ENCODE results near the gene EFCAB8. TPM values are rescaled to one million over a fixed set of nuclear protein-coding genes. Genes with fewer than 3 reads are reported as not detected.
A peak's percentile ranks its signal among the peaks of the same experiment; 100 is the strongest.

Gene EFCAB8, protein sequence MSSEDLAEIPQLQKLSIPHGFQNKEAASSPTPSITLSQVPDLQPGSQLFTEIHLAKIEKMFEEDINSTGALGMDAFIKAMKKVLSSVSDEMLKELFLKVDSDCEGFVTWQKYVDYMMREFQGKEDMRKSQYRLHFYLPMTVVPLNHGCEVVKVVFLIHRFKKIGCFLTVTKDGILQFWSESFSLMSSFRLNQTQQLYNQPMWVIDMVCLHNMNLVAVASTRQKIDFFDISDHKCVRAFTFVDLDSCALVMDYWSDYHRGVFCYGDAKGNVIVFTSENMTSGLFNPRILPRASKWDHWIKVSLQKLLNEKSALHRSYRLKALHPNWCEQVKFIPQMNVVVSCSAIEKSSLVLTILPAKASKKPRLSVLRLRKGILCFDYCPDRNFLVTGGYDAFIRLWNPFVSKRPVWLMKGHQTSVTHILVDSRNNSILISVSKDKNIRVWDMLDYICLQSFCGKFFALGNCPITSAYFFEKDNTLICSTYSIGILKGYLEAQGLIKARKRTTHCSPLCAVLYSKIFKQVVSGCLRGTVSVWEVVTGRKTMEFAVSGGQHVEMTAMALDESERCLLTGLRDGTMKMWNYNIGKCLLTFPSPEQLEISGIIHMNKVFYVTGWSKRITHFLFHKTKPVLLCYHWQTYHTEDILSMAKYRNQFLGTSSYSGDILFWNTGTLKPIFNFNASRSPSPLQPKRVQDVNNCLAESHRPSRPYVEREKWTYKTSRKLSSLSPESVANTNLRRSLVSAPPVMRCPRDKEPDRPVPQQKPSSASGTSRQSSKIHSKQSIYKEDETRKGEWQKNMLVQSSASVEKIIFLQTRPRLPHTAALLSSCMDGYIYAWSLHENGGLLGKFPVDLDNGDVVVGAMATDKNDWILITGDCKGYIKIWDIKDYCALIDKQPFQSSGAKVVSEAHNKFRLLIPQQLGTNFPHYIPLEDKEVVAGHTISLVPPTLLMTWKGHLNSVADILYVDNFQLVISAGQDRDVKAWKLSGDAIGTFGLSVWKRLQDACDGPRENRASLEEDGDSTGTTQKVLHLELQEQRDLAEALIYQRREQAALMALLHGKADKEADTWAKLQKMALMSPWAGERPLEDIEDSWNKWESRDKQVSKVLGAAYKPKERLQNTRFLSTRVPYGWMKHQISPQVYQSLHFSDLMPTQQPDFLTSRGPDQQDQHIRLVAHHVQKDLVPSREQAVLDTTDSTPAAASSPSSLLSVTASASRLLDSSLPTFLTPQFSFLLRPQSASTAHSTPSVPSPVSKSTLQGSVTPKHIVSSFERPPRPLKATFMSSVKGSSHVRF
- total RNA-seq (ENCODE audit: insufficient read depth, low replicate concordance): 0.96 TPM

DNA sequence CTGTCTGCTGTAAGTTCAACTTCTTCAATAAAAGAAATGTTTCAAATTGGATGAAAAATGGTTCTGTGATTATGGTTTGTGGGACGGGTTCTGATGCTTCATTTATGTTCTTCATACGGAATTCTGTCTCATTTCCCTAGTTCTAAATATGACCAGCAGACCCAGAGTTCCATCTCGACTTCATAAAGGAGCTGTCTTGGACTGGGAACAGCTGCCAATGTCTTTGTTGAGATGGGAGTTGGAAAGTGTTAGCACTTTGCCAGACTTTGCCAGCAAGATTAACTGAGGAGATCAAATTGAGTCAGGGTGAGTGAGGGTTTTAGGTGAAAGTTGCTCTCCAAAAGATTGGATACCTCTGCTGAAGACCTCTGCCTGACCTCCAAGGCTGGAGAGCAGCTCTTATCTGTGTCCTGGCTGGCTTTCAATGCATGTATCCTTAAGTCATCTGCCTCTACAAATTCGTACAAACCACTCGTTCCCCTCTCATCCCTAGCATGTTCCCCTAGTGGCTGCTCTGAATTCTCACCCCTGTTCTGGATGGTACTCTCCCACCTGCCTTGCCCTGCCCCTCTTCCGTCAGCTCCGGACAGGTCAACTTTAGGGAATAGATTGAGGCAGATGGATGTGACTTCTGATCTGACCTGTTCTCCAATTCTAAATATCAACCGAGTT, at the start of gene EFCAB8:
EFCAB8 (plus strand) TSS at position 223 of the 672 bp plus-strand sequence. CDS start 4,870 bp downstream, outside the sequence.
- DNase-seq (ENCODE audit: low spot score): no peak

DNA sequence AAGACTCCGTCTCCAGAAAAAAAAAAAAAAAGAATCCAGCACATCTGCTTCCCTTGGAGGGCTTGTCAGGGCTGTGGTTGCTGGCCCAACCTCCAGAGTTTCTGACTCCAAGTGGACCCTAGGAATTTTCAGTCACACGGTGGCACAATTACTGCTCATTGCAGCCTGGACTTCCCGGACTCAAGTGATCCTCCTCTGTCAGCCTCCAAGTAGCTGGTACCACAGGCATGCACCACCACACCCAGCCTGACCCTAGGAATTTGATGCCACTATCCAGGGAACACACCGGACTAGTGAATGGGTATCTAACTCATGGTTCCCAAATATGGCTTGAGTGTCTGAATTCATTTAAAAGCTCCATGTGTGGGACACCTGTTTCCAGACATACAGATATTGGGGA, 48.8 kb upstream of the EFCAB8 start:
- no peak for DNase-seq (ENCODE audit: low spot score)

- DNase-seq (ENCODE audit: low spot score): no peak
Measured at GRCh38 chr20:32810941-32811340, 47.8 kb upstream of the EFCAB8 start.

DNA sequence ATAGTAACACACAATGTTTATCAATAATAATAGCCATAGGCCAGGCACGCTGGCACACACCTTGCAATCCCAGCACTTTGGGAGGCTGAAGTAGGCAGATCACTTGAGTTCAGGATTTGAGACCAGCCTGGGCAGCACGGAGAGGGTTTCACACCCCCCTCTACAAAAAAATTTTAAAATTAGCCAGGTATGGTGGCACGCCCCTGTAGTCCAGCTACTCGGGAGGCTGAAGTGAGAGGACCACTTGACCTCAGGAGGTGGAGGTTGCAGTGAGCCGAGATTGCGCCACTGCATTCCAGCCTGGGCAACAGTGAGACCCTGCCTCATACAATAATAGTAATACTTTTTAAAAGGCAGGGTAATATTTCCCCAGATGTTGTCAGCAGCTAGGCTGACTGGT, 46.8 kb upstream of the EFCAB8 start:
- no peak for DNase-seq (ENCODE audit: low spot score)

GRCh38 chr20:32819992-32820697, 38.6 kb upstream of the EFCAB8 start:
- peak; percentile 77 for DNase-seq (ENCODE audit: low spot score)

DNA sequence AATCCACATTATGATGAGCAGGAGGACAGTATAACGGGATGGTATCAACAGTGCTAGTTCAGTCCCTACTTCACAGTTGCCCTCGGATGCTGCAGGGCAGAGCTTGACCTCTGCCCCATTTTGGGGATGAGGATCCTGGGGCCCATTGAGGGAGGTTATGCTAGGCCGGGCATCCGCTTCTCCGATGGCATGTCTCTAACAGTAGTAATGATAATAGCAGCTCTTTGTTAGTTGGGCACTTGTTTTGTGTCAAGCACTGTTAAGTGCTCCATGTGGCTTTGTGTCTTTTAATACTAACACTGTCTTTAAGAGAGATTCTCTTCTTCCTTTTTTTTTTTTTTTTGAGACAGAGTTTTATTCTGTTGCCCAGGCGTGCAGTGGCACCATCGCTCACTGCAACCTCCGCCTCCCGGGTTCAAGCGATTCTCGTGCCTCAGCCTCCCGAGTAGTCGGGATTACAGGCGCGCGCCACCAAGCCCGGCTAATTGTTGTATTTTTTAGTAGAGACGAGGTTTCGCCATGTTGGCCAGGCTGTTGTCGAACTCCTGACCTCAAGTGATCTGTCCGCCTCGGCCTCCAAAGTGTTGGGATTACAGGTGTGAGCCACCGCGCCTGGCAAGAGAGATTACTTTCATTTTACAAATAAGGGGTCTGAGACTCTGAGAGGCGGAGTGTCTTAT, 37.9 kb upstream of the EFCAB8 start:
- no peak for DNase-seq (ENCODE audit: low spot score)

DNA sequence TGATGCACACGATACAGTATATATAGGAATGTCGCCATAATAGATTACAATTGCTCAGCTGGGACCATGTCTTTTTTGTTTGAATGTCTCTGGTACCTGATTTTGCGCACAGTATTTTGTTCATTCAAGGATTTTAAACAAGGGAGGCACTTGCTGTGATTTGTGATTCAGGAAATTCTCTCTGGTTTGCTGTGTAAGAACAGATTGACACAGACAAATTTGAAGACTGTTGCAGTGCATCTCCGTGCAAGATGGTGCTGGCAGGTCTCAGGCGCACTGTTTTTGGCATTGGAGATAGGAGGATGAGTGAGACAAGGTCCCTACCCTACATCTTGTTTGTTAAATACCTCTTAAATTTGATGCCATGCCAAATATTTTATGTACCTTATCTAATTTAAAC, 36.5 kb upstream of the EFCAB8 start:
- no peak for DNase-seq (ENCODE audit: low spot score)

- DNase-seq (ENCODE audit: low spot score): peak; percentile 52
Measured at GRCh38 chr20:32823078-32823477, 35.6 kb upstream of the EFCAB8 start.

DNA sequence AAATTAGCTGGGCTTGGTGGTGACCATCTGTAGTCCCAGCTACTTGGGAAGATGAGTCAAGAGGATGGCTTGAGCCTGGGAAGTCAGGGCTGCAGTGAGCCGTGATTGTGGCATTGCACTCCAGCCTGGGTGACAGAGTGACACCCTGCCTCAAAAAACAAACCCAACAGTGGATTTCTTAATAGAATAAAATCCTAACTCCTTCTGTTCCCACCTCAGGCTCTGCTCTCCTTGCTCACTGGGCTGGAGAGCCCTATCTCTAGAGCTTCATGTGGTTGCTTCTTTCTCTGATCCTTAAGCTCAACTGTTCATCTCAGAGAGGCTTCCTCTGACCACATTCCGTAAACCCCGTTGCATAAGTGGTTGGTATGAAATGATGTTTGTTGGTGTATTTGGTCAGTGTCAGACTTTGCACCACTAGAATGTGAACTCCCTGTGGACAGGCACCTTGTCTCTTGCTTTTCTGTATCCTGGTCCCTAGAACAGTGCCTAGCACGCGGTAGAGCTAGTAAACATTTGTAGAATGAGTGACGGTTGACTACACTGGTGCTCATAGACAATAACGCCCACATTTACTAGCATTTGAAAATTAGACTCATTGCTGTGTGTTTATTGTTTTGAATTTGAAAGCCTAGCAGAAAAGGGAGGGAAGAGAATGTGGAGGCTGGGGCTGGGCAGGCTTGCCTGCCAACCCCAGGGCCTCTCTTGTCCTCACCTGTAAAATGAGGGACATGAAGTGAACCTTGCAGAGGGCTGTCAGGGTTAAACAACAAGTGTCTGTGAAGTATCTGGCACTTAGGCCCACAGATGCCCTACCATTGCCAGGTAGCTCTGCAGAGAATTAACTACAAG, 34.8 kb upstream of the EFCAB8 start:
- DNase-seq (ENCODE audit: low spot score): no peak

GRCh38 chr20:32828029-32828680, 30.6 kb upstream of the EFCAB8 start:
- DNase-seq (ENCODE audit: low spot score): no peak

DNA sequence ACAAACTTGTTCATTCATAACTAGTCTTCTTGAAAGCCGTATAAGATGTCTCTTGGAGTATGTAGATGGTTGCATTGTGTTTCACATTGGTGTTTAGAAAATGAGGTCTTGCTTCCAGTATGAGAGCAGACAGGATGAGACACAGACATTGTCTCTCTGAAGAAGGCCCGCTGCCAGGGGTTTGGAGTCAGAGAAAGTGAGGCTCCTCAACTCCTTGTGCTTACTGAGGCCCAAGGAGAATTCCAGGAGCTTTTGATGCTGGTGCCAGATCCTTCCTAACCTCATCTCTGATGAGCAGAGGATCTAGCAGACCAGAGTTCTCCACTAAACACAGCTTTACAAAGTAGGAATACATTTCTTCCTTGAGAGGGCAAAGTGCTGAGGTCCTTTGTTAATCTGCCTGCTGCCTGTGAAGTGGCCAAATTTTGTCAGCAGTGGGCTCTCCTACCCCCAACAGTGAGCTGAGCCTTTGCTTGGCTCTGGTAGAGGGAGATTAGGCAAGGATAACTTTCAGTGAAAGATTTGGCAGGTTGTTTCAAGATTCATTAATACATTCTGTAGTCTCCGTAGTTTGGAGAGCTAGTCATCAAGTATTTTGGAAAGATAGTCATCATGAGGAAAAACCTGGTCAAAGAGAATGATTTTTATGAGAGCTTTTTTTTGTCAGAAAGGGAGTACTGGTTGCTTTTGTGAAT, 29.3 kb upstream of the EFCAB8 start:
- peak; percentile 76 for DNase-seq (ENCODE audit: low spot score)

- peak; percentile 40 for DNase-seq (ENCODE audit: low spot score)
Measured at GRCh38 chr20:32830437-32830836, 28.3 kb upstream of the EFCAB8 start.

DNA sequence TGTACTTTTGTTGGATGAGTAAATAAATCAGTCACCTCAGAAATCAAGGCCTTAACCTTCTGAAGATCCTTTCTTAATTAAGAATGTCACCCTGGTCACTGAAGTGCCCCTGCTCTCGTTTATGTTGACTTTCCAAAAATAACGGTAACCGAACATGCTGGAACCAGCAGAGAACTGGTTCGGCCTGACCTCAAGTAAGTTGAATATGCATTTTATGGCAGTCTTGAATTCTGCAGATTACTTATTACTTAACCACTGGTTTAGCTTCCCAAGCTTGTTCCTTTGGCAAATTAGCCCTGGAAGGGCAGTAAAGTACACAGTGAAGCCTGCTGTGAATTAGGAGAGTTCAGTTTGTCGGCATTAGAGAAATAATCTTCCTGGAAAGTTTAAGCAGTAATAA, 26.7 kb upstream of the EFCAB8 start:
- no peak for DNase-seq (ENCODE audit: low spot score)

- no peak for DNase-seq (ENCODE audit: low spot score)
Measured at GRCh38 chr20:32832664-32833063, 26.1 kb upstream of the EFCAB8 start.

- no peak for DNase-seq (ENCODE audit: low spot score)
Measured at GRCh38 chr20:32834972-32835371, 23.8 kb upstream of the EFCAB8 start.

- no peak for DNase-seq (ENCODE audit: low spot score)
Measured at GRCh38 chr20:32837157-32837556, 21.6 kb upstream of the EFCAB8 start.

- no peak for DNase-seq (ENCODE audit: low spot score)
Measured at GRCh38 chr20:32839227-32839981, 19.3 kb upstream of the EFCAB8 start.

Data from umbilical cord (tissue), 2 donors.